NB4 (cell line): ENCODE results near the gene TTLL5.

Experiments used
- CTCF ChIP-seq: IDR thresholded peaks from one replicate; pipeline ENCODE4 v1.5.1; 2012; ENCODE audit warnings: low read depth, low read length
- MYC ChIP-seq: IDR thresholded peaks from 2 replicates; pipeline ENCODE4 v1.6.1; 2011; ENCODE audit warnings: low read depth, low read length
- POLR2A ChIP-seq: IDR thresholded peaks from 2 replicates; pipeline ENCODE4 v1.6.1; 2011; ENCODE audit warnings: mild to moderate bottlenecking; ENCODE audit not compliant: insufficient read length; ENCODE audit errors: extremely low read depth

DNA sequence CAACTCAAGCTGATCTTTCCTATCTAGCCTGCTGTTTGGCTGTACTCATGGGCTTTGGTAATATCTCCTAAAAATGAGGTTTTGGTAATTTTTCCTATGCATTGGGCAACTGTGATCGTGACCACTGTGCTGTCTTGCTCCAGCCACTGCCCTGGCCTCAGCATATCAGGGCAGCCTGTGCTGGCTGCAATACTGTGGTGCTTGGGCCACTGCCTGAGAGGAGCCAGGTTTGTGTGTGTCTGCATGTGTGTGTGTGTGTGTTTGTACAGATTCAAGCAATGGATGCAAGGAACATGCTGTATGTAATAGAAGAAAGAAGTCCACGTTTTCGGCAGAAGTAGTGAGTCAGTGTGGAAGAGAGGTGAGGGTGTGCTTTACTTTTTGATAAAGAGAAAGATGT, 13.4 kb upstream of the TTLL5 start:
- TF ChIP-seq CTCF, result no peak
- no peak for TF ChIP-seq POLR2A
- no peak for TF ChIP-seq MYC
